Endothelial cell of umbilical vein (primary cell): ENCODE measurements around the gene TH.

Source experiments
- CTCF ChIP-seq, 2 donors: IDR thresholded peaks; 1 replicate in 1 of 2; 2 replicates in 1 of 2; pipeline ENCODE4 v1.5.1; 2011; ENCODE audit warnings: low read length in 2 of 2, mild to moderate bottlenecking in 2 of 2, moderate library complexity in 2 of 2, control low read depth in 1 of 2, inconsistent platforms in 1 of 2, low read depth in 1 of 2; ENCODE audit not compliant: insufficient read depth in 1 of 2; ENCODE audit errors: extremely low read depth in 1 of 2
- EZH2 ChIP-seq: IDR thresholded peaks from 2 replicates; pipeline ENCODE4 v1.6.1; 2012; ENCODE audit warnings: borderline replicate concordance, low read depth, mild to moderate bottlenecking, moderate library complexity, low read length, inconsistent platforms; ENCODE audit not compliant: severe bottlenecking
- JUN ChIP-seq: IDR thresholded peaks from 2 replicates; pipeline ENCODE4 v1.6.1; 2011; ENCODE audit warnings: borderline replicate concordance, low read depth; ENCODE audit not compliant: insufficient read length, insufficient read depth
- MYC ChIP-seq: IDR thresholded peaks from one replicate; pipeline ENCODE4 v1.6.1; 2011; ENCODE audit warnings: mild to moderate bottlenecking, low read depth, low read length
- POLR2A ChIP-seq: IDR thresholded peaks from 2 replicates; pipeline ENCODE4 v1.6.1; 2012; ENCODE audit warnings: low read depth, mild to moderate bottlenecking, control low read depth, low read length
- POLR2AphosphoS5 ChIP-seq: IDR thresholded peaks from 2 replicates; pipeline ENCODE4 v1.6.1; 2012; ENCODE audit warnings: low read depth, mild to moderate bottlenecking, control low read depth, low read length, moderate library complexity; ENCODE audit not compliant: insufficient read depth
- TF ChIP-seq, protein P1 (sequence below): IDR thresholded peaks from 2 replicates; pipeline ENCODE4 v1.6.1; 2011; ENCODE audit not compliant: insufficient read depth, insufficient read length

DNA sequence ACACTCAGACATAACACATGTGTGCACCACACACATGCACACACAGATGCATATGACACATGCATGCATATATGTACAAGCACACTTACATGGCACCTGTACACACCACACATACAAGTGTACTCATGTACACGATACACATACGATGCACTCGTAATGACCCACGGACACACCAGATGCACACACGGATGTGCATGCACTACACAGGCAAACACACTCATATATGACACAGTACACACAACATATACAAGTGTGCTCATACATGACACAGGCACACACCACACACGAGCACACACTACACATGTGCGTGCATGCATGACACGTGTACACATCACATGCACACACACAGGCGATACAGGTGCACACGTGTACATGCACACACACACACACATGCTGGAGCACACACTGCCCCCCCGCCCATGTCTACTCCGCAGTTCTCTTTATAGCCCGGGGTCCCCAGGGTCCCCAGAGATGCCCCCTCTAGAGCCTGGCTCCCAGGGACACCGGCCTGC lies 4.8 kb upstream of the TH start:
- TF ChIP-seq POLR2AphosphoS5 (no peak), CTCF (IDR thresholded peaks at IDR 0.05; ENCODE audit: extremely low read depth in 1 of 2, insufficient read depth in 1 of 2, low read depth in 1 of 2, low read length in 2 of 2) (no peak), POLR2A (no peak), MYC (no peak), JUN (no peak), EZH2 (no peak)
- TF ChIP-seq, protein P1, sequence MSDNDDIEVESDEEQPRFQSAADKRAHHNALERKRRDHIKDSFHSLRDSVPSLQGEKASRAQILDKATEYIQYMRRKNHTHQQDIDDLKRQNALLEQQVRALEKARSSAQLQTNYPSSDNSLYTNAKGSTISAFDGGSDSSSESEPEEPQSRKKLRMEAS = no peak
